Measurements from ENCODE around the gene NCKIPSD.

GRCh38 chr3:48642605-48643004 lies 43.1 kb downstream of the NCKIPSD start:
- no peak for TF ChIP-seq CTCF (IDR thresholded peaks at IDR 0.05; ENCODE audit: borderline replicate concordance, extremely low read depth, low read length, poor library complexity, severe bottlenecking)
- TF ChIP-seq EZH2 (IDR thresholded peaks at IDR 0.05; ENCODE audit: borderline replicate concordance, low read depth, low read length, severe bottlenecking): no peak
